Fibroblast of lung (primary cell): ENCODE data around the gene GSTK1. TPM values are rescaled to one million over a fixed set of nuclear protein-coding genes. Genes with fewer than 3 reads are reported as not detected.
"Not testable (repeated sequence)": the region's sequence is repeated elsewhere in the genome, so short reads cannot be mapped to it uniquely, and the experiment has no call there.

Source experiments
- DNase-seq, 2 donors: peaks; one replicate each; pipeline versions ENCODE4 v3.0.0 to v3.0.0-alpha.2; 2010; ENCODE audit warnings: low read depth in 2 of 2
- H2AFZ ChIP-seq: 2 replicates; pipeline ENCODE4 v1.5.1; 2012; ENCODE audit warnings: low read length, control low read depth, inconsistent platforms
- H3K27ac ChIP-seq: 2 replicates; pipeline ENCODE4 v1.5.1; 2011; ENCODE audit warnings: low read length, control low read depth; ENCODE audit not compliant: insufficient read depth
- H3K27me3 ChIP-seq: 2 replicates; pipeline ENCODE4 v1.5.1; 2011; ENCODE audit warnings: mild to moderate bottlenecking, low read length; ENCODE audit not compliant: control insufficient read depth, insufficient read depth
- H3K36me3 ChIP-seq: 2 replicates; pipeline ENCODE4 v1.5.1; 2011; ENCODE audit warnings: low read length; ENCODE audit not compliant: control insufficient read depth, insufficient read depth
- H3K4me1 ChIP-seq: 2 replicates; pipeline ENCODE4 v1.5.1; 2011; ENCODE audit warnings: low read length; ENCODE audit not compliant: control insufficient read depth, insufficient read depth; ENCODE audit errors: extremely low read depth
- H3K4me2 ChIP-seq: 2 replicates; pipeline ENCODE4 v1.5.1; 2011; ENCODE audit warnings: low read length, control low read depth; ENCODE audit not compliant: insufficient read depth; ENCODE audit errors: extremely low read depth
- H3K4me3 ChIP-seq, 4 experiments: fragments of 200-600 bp in 1 of 4; sonication (generic) in 1 of 4; replicated peaks in 1 of 4; 2 replicates each; pipeline ENCODE4 v1.5.1; 2011 to 2016; ENCODE audit warnings: low read length in 4 of 4, low read depth in 3 of 4, mild to moderate bottlenecking in 3 of 4, control low read depth in 2 of 4, inconsistent platforms in 1 of 4, mixed read lengths in 1 of 4; ENCODE audit not compliant: insufficient read depth in 1 of 4; ENCODE audit errors: control extremely low read depth in 1 of 4
- H3K79me2 ChIP-seq: 2 replicates; pipeline ENCODE4 v1.5.1; 2012; ENCODE audit warnings: mild to moderate bottlenecking, low read length, inconsistent platforms; ENCODE audit not compliant: control insufficient read depth, insufficient read depth
- H3K9ac ChIP-seq: 2 replicates; pipeline ENCODE4 v1.5.1; 2011; ENCODE audit warnings: mild to moderate bottlenecking, low read length, control low read depth; ENCODE audit not compliant: insufficient read depth
- H3K9me3 ChIP-seq: 2 replicates; pipeline ENCODE4 v1.5.1; 2012; ENCODE audit warnings: low read depth, low read length; ENCODE audit not compliant: control insufficient read depth, insufficient read depth
- H4K20me1 ChIP-seq: 2 replicates; pipeline ENCODE4 v1.5.1; 2011; ENCODE audit warnings: low read length; ENCODE audit not compliant: control insufficient read depth, insufficient read depth; ENCODE audit errors: extremely low read depth
- EZH2 ChIP-seq: IDR thresholded peaks from 2 replicates; pipeline ENCODE4 v1.5.1; 2012; ENCODE audit warnings: low read length, control low read depth, mild to moderate bottlenecking; ENCODE audit errors: missing control alignments
- polyA minus RNA-seq: library from RNA; depleted of rRNA, polyadenylated mRNA; stranded (reverse); fragments of >200 nt; gene quantifications from 2 replicates; pipeline ENCODE4 v1.2.3, GENCODE V29; 2011; ENCODE audit warnings: low replicate concordance
- polyA plus RNA-seq, 2 donors: library from polyadenylated mRNA; depleted of rRNA in 1 of 2; stranded (reverse) in 1 of 2; unstranded in 1 of 2; fragments of >200 nt; gene quantifications; 2 replicates each; pipeline ENCODE4 v1.2.1, GENCODE V29; 2011 to 2012; ENCODE audit warnings: missing spikeins in 1 of 2
- total RNA-seq: library from RNA; depleted of rRNA; stranded (reverse); fragments of >200 nt; gene quantifications from 2 replicates; pipeline ENCODE4 v1.2.1, GENCODE V29; 2014
- TF ChIP-seq, protein P1 (sequence below), 2 donors: IDR thresholded peaks in 1 of 2; conservative IDR thresholded peaks in 1 of 2; 1 replicate in 1 of 2; 2 replicates in 1 of 2; pipeline ENCODE4 v1.5.1; 2011 to 2012; ENCODE audit warnings: low read length in 2 of 2, control low read depth in 1 of 2, inconsistent platforms in 1 of 2, low read depth in 1 of 2, mild to moderate bottlenecking in 1 of 2

GSTK1 gene
- total RNA-seq, result 88.6 and 110 TPM in 2 replicates
- polyA plus RNA-seq, result 131 and 132 TPM in 2 replicates
- 128 and 137 TPM in 2 replicates for polyA plus RNA-seq (2012)
- polyA minus RNA-seq, result 85.5 and 87.2 TPM in 2 replicates

DNA sequence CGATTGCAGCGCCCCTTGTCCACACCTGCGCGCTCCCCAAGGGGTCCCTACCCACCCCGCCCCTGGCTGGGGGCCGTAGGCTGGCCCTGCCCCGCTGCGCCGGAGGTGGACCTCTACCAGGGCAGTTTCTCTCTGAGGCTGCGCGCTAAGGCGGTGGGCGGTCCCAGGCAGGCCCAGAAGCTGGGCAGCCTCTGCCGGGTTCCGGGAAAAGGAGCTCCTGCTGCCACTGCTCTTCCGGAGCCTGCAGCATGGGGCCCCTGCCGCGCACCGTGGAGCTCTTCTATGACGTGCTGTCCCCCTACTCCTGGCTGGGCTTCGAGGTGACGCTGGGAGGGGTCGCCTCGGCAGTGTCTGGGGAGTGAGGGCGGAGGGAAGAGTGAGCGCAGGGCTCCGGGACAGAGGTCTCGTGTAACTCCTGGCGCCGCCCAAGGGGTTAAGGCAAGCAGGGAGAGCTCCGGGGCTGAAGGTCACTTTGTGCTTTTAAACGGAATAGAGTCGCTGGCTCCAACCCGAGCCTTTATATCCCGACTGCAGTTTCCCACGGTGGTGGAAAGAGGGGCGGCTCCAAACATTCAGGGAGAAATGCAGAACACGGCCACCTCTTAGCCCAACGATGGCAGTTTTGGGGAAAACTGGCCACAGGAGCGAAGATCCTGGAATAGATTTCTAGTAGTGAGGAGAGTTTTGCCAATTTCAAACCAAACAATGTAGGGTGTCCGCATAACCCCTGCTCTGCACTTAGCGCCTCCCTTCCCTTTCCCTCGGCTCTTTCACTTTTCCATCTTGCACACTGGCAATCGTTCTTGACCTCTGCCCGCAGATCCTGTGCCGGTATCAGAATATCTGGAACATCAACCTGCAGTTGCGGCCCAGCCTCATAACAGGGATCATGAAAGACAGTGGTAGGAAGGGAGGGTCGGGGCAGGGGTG, at the start of gene GSTK1:
Gene GSTK1 (plus strand): TSS at position 176 of the 930 bp plus-strand sequence. CDS start 73 bp downstream, at position 249.
- peak; percentile 64 to 67 for DNase-seq

DNA sequence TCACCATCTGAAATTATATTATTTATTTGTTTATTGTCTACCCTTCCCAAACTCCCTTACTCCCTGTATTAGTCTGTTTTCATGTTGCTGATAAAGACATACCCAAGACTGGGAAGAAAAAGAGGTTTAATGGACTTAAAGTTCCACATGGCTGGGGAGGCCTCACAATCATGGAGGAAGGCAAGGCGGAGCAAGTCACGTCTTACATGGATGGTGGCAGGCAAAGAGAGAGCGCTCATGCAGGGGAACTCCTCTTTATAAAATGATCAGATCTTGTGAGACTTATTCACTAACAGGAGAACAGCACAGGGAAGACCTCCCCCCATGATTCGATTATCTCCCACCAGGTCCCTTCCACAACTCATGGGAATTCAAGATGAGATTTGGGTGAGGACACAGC, 49.8 kb upstream of the GSTK1 start:
- not testable (repeated sequence) for H3K4me2 ChIP-seq, H2AFZ ChIP-seq, DNase-seq, H3K27ac ChIP-seq, H3K4me1 ChIP-seq, H3K36me3 ChIP-seq, H3K79me2 ChIP-seq, H3K9me3 ChIP-seq, H3K4me3 ChIP-seq, H3K9ac ChIP-seq, H3K27me3 ChIP-seq, H4K20me1 ChIP-seq

More for the DNA sequence above, at the start of gene GSTK1:
- H3K9ac ChIP-seq, result peak within 1 kb of the TSS; percentile 75
- H4K20me1 ChIP-seq, result no peaks in the 10 kb centered on the region
- TF ChIP-seq, protein P1, sequence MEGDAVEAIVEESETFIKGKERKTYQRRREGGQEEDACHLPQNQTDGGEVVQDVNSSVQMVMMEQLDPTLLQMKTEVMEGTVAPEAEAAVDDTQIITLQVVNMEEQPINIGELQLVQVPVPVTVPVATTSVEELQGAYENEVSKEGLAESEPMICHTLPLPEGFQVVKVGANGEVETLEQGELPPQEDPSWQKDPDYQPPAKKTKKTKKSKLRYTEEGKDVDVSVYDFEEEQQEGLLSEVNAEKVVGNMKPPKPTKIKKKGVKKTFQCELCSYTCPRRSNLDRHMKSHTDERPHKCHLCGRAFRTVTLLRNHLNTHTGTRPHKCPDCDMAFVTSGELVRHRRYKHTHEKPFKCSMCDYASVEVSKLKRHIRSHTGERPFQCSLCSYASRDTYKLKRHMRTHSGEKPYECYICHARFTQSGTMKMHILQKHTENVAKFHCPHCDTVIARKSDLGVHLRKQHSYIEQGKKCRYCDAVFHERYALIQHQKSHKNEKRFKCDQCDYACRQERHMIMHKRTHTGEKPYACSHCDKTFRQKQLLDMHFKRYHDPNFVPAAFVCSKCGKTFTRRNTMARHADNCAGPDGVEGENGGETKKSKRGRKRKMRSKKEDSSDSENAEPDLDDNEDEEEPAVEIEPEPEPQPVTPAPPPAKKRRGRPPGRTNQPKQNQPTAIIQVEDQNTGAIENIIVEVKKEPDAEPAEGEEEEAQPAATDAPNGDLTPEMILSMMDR (conservative IDR thresholded peaks at IDR 0.05 in 1 of 2, IDR thresholded peaks at IDR 0.05 in 1 of 2; ENCODE audit: low read depth in 1 of 2, low read length in 2 of 2), result no peak
- TF ChIP-seq EZH2, result no peak
- peak within 1 kb of the TSS; percentile 70 to 98 (median 76) for H3K4me3 ChIP-seq
- no peaks in the 10 kb centered on the region for H3K9me3 ChIP-seq
- peaks cover 2% of the 10 kb centered on the region for H3K4me1 ChIP-seq
- H3K27me3 ChIP-seq, result no peaks in the 10 kb centered on the region
- H3K79me2 ChIP-seq, result peaks cover 4% of the 10 kb centered on the region
- H2AFZ ChIP-seq, result peak within 1 kb of the TSS; percentile 82
- peak within 1 kb of the TSS; percentile 76 for H3K27ac ChIP-seq
- H3K36me3 ChIP-seq, result peaks cover 4% of the 10 kb centered on the region
- peak within 1 kb of the TSS; percentile 91 for H3K4me2 ChIP-seq

DNA sequence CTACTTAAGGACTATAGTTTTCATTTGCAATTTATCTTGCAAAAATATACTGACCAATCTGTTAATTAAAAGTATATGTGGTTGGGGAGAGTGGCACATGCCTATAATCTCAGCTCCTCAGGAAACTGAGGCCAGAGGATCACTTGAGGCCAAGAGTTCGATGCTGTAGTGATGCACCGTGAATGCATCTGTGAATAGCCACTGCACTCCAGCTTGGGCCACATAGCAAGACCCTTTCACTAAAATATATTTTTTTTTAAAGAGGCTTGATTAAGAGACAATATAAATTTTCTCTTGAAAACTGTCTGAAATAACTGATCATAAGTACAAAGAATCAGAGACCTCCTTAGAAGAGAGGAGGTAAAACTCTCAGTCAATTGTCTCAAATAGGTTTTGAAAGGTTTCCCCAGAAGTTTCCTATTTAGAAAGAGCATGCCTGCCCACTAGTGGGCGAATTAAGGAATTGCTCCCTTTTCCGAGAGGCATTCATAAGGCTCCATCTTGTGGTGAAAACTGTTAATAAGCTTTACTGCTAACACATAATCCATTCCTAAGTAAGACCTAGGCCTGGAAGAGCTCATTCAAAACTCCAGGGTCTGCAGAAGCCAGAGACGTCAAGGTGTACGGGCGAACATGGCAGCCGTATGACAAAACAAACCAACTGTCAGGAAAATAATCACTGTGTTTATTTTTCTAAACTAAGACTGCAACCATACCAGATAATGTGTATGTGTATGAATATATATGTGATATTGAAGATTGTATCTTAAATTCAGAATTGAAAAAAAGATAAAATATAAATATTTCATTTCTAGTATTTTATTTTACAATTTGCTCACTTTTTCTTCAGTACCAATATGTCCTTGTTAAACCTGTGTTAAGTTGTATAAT, 48.2 kb upstream of the GSTK1 start:
- Histone ChIP-seq H3K36me3 (no peaks in the 10 kb centered on the region), H3K4me1 (no peaks in the 10 kb centered on the region), H3K4me2 (no peak overlapping the region), H3K4me3 (no peak overlapping the region), H3K79me2 (no peaks in the 10 kb centered on the region), H2AFZ (no peak overlapping the region), H3K9me3 (no peaks in the 10 kb centered on the region), H3K27me3 (no peaks in the 10 kb centered on the region), H4K20me1 (no peaks in the 10 kb centered on the region), H3K27ac (no peak overlapping the region), H3K9ac (no peak overlapping the region)
- DNase-seq, result peak; percentile 71 to 88
- TF ChIP-seq, protein P1 (conservative IDR thresholded peaks at IDR 0.05 in 1 of 2, IDR thresholded peaks at IDR 0.05 in 1 of 2; ENCODE audit: low read depth in 1 of 2, low read length in 2 of 2), result peak; percentile 100
- no peak for TF ChIP-seq EZH2
